AG08396 (cell line): Measurements from ENCODE around the gene CDC45.

Source experiments
- DNase-seq: peaks from one replicate; pipeline ENCODE4 v3.0.0; 2012; ENCODE audit warnings: low spot score, mixed read lengths

Gene CDC45

GRCh38 chr22:19470010-19470409 is 9.7 kb upstream of the CDC45 start:
- no peak for DNase-seq

DNA sequence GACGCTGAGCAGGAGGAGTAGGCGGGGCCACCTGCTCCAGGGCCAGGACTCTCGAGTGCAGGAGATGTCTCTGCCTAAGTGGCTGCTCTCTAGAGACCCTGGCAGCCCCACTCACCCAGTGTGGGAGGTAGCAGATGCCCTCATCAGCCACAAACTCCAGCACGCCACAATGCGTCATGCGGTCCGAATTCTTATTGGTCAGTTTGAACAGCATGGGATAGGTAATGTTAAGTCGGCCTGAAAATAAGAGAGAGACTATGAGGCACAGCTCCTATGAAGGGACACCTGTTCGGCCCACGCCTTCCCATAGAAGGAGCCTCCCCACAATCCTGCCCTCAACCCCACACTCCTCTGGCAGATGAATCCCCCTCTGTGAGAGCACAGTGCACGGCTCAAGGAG is 8.1 kb upstream of the CDC45 start:
- DNase-seq = no peak

- DNase-seq = no peak
Observed at GRCh38 chr22:19472233-19472632, 7.5 kb upstream of the CDC45 start.

GRCh38 chr22:19473578-19473977 is 6.1 kb upstream of the CDC45 start:
- no peak for DNase-seq

GRCh38 chr22:19476023-19476422 is 3.7 kb upstream of the CDC45 start:
- DNase-seq = no peak

GRCh38 chr22:19477321-19478044 is 2.2 kb upstream of the CDC45 start:
- no peak for DNase-seq

- DNase-seq = no peak
Observed at GRCh38 chr22:19478045-19478900, 1.4 kb upstream of the CDC45 start.

DNA sequence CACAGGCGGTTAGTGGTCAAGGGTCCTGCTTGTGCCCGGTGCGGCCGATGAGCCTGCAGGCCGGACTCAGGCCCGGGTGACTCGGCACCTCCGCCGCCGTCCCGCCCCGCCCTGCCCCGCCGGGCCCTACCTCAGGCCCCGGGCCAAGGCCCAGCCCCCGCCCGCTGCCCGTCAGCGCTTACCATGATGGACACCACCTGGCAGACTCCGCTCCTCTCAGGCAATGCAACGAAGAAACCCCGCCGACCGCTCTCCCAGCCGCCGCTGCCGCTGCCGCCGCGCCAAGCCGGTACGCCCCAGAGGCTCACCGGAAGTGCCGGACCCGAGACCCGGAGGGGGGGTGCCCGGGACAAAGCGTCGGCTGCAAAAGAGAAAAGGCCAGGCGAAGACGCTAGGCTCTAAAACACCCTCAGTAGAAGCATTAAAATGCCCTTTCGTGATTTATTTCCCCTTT is 792 bp upstream of the CDC45 start, which contains the start of gene UFD1:
TSS of gene UFD1 (minus strand) at position 293 of the 454 bp plus-strand sequence. CDS start at position 185, 108 bp downstream.
- DNase-seq = peak; percentile 89

GRCh38 chr22:19480173-19480568 is 451 bp downstream of the CDC45 start:
- no peak for DNase-seq

- no peak for DNase-seq
Observed at GRCh38 chr22:19480789-19481188, 1.1 kb downstream of the CDC45 start.

GRCh38 chr22:19482297-19482696 is 2.6 kb downstream of the CDC45 start:
- DNase-seq = no peak

- no peak for DNase-seq
Observed at GRCh38 chr22:19483481-19484244, 3.9 kb downstream of the CDC45 start.

- DNase-seq = no peak
Observed at GRCh38 chr22:19488285-19488684, 8.6 kb downstream of the CDC45 start.

- peak; percentile 42 for DNase-seq
Observed at GRCh38 chr22:19488884-19489843, 9.4 kb downstream of the CDC45 start.

DNA sequence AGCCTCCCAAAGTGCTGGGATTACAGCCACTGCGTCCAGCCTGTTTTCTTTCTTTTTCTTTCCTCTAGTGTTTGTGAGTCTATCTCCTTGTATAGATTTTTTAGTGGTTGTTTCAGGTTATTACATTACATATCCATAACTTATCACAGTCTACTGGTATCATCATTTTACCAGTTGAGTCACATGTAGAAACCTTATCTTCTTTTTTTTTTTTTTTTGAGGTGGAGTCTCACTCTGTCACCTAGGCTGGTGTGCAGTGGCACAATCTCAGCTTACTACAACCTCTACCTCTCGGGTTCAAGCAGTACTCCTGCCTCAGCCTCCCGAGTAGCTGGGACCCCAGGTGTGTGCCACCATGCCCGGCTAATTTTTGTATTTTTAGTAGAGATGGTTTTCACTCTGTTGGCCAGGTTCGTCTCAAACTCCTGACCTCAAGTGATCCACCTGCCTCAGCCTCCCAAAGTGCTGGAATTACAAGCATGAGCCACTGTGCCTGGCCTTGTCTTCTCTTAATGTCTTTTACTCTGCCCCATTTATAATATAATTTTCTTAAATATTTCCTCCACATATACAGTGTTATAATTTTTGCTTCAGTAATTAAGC is 11.0 kb downstream of the CDC45 start:
- no peak for DNase-seq

DNA sequence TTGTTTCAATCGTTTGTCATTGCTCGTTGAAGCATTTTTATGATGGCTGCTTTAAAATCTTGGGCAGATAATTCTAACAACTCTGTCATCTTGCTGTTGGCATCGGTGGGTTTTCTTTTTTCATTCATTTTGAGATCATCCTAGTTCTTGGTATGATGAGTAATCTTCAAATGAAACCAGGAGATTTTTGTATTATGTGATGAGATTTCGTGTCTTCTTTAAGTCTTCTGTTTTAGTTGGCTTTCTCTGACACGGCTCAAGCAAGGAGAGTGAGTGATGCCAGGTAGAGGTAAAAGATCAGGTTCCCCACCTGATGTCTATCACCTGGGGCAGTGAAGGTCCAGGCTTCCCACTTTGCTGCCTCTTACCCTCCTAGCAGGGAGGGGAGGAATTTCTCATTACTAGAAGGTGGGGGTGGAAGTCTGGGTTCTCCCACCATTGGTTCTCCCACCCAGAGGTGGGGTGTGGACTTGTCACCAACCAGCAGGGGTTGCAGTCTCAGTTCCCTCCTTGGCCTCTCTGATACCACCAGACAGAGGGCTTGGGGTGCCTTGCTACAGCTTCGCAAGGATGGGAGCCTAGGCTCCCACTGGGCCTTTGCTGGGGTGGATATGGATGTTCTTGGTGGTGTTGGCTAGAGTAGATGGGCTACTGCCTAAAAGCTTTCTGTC is 12.9 kb downstream of the CDC45 start:
- no peak for DNase-seq

- no peak for DNase-seq
Observed at GRCh38 chr22:19494001-19494560, 14.4 kb downstream of the CDC45 start.

- no peak for DNase-seq
Observed at GRCh38 chr22:19494676-19495173, 15.0 kb downstream of the CDC45 start.

- DNase-seq = no peak
Observed at GRCh38 chr22:19495562-19496323, 16.0 kb downstream of the CDC45 start.
